ENCODE measurements around the gene TMEM109.

The TMEM109 gene

DNA sequence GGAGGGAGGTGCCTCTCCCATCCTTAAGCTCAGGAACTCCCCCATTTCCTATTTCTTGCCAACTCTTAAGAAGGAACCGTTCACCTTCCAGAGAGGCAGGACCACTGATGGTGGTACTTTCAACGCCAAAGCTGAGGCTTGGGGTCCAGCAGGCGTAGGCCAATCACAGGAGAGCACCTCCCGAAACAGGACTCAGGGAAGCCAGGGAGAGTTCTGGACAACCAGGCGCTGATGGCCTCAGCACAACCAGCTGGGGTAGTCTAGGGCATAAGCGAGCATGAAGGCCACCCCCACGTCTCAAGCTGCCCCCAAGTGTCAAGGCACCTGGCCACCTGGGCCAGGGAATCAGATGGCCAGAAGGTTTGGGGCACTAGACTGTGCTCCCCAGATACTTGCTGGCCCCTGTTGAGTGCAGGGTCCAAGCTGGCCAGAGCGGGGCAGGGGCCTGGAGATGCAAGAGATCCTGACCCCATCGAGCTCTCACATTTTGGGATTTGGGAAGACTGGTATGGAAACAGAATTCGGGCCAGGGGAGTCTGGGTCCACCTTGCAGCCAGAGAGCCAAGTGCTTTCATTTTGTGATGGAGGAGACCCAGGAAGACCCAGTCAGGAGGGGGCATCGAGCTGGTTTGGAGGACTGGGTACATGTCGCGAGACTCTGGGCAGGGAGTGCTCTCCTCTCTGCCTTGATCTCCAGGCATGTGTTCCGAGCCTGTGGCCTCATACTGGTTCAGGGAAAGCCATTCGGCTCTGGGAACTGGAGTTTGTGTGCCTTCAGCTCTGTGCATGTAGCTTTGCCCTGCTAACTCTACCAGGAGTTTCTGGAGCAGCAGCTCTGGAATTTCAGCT is 58.4 kb downstream of the TMEM109 start:
- no peak for DNase-seq
